Common myeloid progenitor, CD34-positive (primary cell): ENCODE measurements around the gene BTN3A1. TPM values are rescaled to one million over a fixed set of nuclear protein-coding genes. Genes with fewer than 3 reads are reported as not detected.
A peak's percentile ranks its signal among the peaks of the same experiment; 100 is the strongest.
"Not testable (repeated sequence)": the region's sequence is repeated elsewhere in the genome, so short reads cannot be mapped to it uniquely, and the experiment has no call there.

Experiments
- CTCF ChIA-PET: fragments of 350-600 bp; sonication (Branson Sonifier 250); formaldehyde crosslinking; loops from one replicate; lab custom pipeline; 2021; ENCODE audit warnings: antibody characterized with exemption; lab: Charles Lee
- POLR2A ChIA-PET: fragments of 350-600 bp; sonication (Branson Sonifier 250); formaldehyde crosslinking; loops from one replicate; lab custom pipeline; 2021; ENCODE audit warnings: antibody characterized with exemption; lab: Charles Lee
- DNase-seq, 3 donors: peaks; one replicate each; pipeline versions ENCODE4 v3.0.0 to v3.0.0-alpha.2; 2013
- H3K27ac ChIP-seq, 2 experiments: 1 replicate in 1 of 2; 2 replicates in 1 of 2; pipeline ENCODE4 v1.7.0; 2013; ENCODE audit warnings: inconsistent platforms in 2 of 2, low read length in 2 of 2, mild to moderate bottlenecking in 2 of 2, low read depth in 1 of 2, moderate library complexity in 1 of 2; ENCODE audit not compliant: severe bottlenecking in 2 of 2, insufficient read depth in 1 of 2, poor library complexity in 1 of 2
- H3K27me3 ChIP-seq, 5 experiments: replicated peaks in 2 of 5; 1 replicate in 3 of 5; 2 replicates in 2 of 5; pipeline versions ENCODE4 v1.6.1 to v1.7.0; 2013; ENCODE audit warnings: low read length in 4 of 5, mild to moderate bottlenecking in 2 of 5, moderate library complexity in 2 of 5, inconsistent platforms in 1 of 5; ENCODE audit not compliant: insufficient read depth in 5 of 5, control insufficient read depth in 4 of 5
- H3K36me3 ChIP-seq, 4 experiments: 1 replicate in 2 of 4; 2 replicates in 2 of 4; pipeline versions ENCODE4 v1.6.1 to v1.7.0; 2013; ENCODE audit warnings: low read length in 3 of 4, control low read depth in 1 of 4, mild to moderate bottlenecking in 1 of 4; ENCODE audit not compliant: control insufficient read depth in 4 of 4, insufficient read depth in 4 of 4
- H3K4me1 ChIP-seq, 4 experiments: 1 replicate in 3 of 4; 2 replicates in 1 of 4; pipeline versions ENCODE4 v1.6.1 to v1.7.1; 2013; ENCODE audit warnings: low read length in 3 of 4, mild to moderate bottlenecking in 3 of 4, control low read depth in 1 of 4, inconsistent platforms in 1 of 4, moderate library complexity in 1 of 4; ENCODE audit not compliant: control insufficient read depth in 4 of 4, insufficient read depth in 4 of 4; ENCODE audit errors: control extremely low read depth in 1 of 4
- H3K4me3 ChIP-seq, 7 experiments: 1 replicate in 4 of 7; 2 replicates in 3 of 7; pipeline versions ENCODE4 v1.5.1 to v1.7.0; 2013; ENCODE audit warnings: mild to moderate bottlenecking in 7 of 7, low read length in 6 of 7, moderate library complexity in 6 of 7, inconsistent platforms in 2 of 7, low read depth in 2 of 7, control low read depth in 1 of 7; ENCODE audit not compliant: insufficient read depth in 4 of 7, control insufficient read depth in 1 of 7; ENCODE audit errors: extremely low read depth in 1 of 7
- H3K9me3 ChIP-seq, 5 experiments: 1 replicate in 4 of 5; 2 replicates in 1 of 5; pipeline versions ENCODE4 v1.6.1 to v1.7.1; 2013; ENCODE audit warnings: low read length in 4 of 5, mild to moderate bottlenecking in 2 of 5, inconsistent platforms in 1 of 5, low read depth in 1 of 5, moderate library complexity in 1 of 5; ENCODE audit not compliant: control insufficient read depth in 4 of 5, insufficient read depth in 2 of 5; ENCODE audit errors: control extremely low read depth in 1 of 5
- WGBS: methylation state at CpG from one replicate; pipeline ENCODE4 v1.1.5; 2013; ENCODE audit not compliant: insufficient coverage; 5-methylcytosine and 5-hydroxymethylcytosine counted together
- polyA plus RNA-seq: library from polyadenylated mRNA; unstranded; fragments of 120-200 nt; gene quantifications from one replicate; pipeline ENCODE4 v1.2.1, GENCODE V29; 2013

BTN3A1 gene
- polyA plus RNA-seq: 37.9 TPM

GRCh38 chr6:26401987-26402658 lies at the start of gene BTN3A1:
Gene BTN3A1 (plus strand): TSS chr6:26402275. CDS start chr6:26405564, 3,289 bp downstream.
- no peaks in the 10 kb centered on the region for H3K9me3 ChIP-seq
- ChIA-PET CTCF (no interaction called here), POLR2A (interaction anchor here (0.6 kb wide), 1 partner anchor 31 kb away, joined by 3 read pairs; no protein-coding TSS in a partner anchor)
- H3K4me3 ChIP-seq: peak within 1 kb of the TSS; percentile 47 to 96 (median 94)
- H3K4me1 ChIP-seq: peaks cover 10 to 33% (median 27%) of the 10 kb centered on the region in 4 experiments
- H3K27ac ChIP-seq: peak within 1 kb of the TSS; percentile 84 to 93
- WGBS: 0% methylated on average over 4 of the region's 9 CpGs
- H3K27me3 ChIP-seq: no peaks in the 10 kb centered on the region
- H3K36me3 ChIP-seq: peaks cover 2 to 16% (median 14%) of the 10 kb centered on the region in 4 experiments
- DNase-seq: peak; percentile 63 to 85 (median 83)

GRCh38 chr6:26352315-26352714 lies 49.8 kb upstream of the BTN3A1 start:
- DNase-seq: no peak
- POLR2A ChIA-PET: no interaction called here
- no peak overlapping the region for H3K4me3 ChIP-seq
- WGBS: no CpG with 5 or more reads among the region's 7 CpGs
- CTCF ChIA-PET: interaction anchor here (1.1 to 1.8 kb wide), 4 partner anchors 10 to 243 kb away, joined by 3 to 10 read pairs (median 5); no protein-coding TSS in a partner anchor
- H3K27ac ChIP-seq: no peak overlapping the region
- H3K36me3 ChIP-seq: no peaks in the 10 kb centered on the region
- H3K9me3 ChIP-seq: no peaks in the 10 kb centered on the region
- no peaks in the 10 kb centered on the region for H3K27me3 ChIP-seq
- no peaks in the 10 kb centered on the region for H3K4me1 ChIP-seq

GRCh38 chr6:26354162-26354561 lies 47.9 kb upstream of the BTN3A1 start:
- CTCF ChIA-PET: interaction anchor here (0.9 to 2.3 kb wide), 4 partner anchors 11 to 242 kb away, joined by 3 to 8 read pairs (median 6); no protein-coding TSS in a partner anchor
- 100% methylated on average over 2 of the region's 3 CpGs for WGBS
- POLR2A ChIA-PET: no interaction called here

DNA sequence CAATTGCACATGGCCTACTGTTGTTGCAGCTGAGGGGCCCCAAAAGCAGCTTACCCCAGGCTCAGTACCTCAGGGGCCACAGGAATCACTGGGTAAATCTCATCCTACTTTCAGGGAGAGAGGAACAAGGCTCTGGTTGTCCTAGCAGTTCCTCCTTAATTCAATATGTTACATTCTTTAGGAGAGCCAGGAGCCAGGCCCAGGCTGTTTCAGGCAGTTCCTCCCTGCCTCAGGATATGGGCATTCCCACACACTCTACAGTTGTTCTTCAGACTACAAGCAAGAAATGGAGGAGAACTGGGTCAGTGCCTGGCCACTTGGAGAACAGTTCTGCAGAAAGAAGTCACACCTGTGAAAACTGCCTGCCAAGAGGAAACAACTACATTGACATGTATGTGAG lies 46.7 kb upstream of the BTN3A1 start:
- CTCF ChIA-PET: interaction anchor here (1.2 to 2.3 kb wide), 3 partner anchors 14 to 240 kb away, joined by 3 to 8 read pairs (median 7); no protein-coding TSS in a partner anchor
- H3K9me3 ChIP-seq: no peaks in the 10 kb centered on the region
- no peak overlapping the region for H3K27ac ChIP-seq
- POLR2A ChIA-PET: no interaction called here
- H3K27me3 ChIP-seq: no peaks in the 10 kb centered on the region
- H3K36me3 ChIP-seq: no peaks in the 10 kb centered on the region
- H3K4me1 ChIP-seq: no peaks in the 10 kb centered on the region
- no peak overlapping the region for H3K4me3 ChIP-seq
- DNase-seq: no peak

More at GRCh38 chr6:26354162-26354561, 47.9 kb upstream of the BTN3A1 start:
- Histone ChIP-seq H3K9me3 (no peaks in the 10 kb centered on the region), H3K4me3 (no peak overlapping the region), H3K4me1 (no peaks in the 10 kb centered on the region), H3K36me3 (no peaks in the 10 kb centered on the region), H3K27me3 (no peaks in the 10 kb centered on the region), H3K27ac (no peak overlapping the region)
- DNase-seq: no peak

DNA sequence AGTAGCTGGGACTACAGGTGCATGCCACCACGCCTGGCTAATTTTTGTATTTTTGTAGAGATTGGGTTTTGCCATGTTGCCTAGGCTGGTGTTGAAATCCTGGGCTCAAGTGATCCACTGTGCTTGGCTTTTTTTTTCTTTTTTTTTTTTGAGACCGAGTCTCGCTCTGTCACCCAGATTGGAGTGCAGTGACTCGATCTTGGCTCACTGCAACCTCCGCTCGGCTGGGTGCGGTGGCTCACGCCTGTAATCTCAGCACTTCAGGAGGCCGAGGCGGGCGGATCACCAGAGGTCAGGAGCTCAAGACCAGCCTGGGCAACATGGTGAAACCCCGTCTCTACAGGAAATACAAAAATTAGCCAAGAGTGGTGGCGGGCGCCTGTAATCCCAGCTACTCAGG lies 44.5 kb upstream of the BTN3A1 start:
- 95% methylated on average over 14 of the region's 14 CpGs for WGBS
- H3K36me3 ChIP-seq, H3K4me3 ChIP-seq, POLR2A ChIA-PET, H3K4me1 ChIP-seq, DNase-seq, H3K27me3 ChIP-seq, H3K9me3 ChIP-seq, H3K27ac ChIP-seq: not testable (repeated sequence)
- CTCF ChIA-PET: interaction anchor here (0.6 to 0.8 kb wide), 2 partner anchors 16 to 24 kb away, joined by 3 read pairs; no protein-coding TSS in a partner anchor

DNA sequence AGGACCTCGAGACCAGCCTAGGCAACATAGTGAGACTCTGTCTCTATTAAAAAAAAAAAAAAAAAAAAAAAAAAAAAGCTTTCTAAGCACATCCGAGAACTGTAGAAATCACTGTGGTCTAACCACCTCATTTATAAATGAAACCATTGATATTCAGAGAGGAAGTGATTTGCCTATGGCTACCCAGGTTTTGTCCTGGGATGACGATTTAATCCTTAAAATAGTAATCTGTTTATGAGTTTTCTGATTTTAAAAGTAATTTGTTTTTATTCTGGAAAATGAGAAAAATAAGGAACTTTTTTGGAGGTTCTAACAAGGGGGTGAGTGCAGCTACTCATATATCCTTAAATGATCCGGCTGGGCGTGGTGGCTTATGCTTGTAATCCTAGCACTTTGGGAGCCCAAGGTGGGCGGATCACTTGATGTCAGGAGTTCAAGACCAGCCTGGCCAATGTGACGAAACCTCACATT lies 43.5 kb upstream of the BTN3A1 start:
- POLR2A ChIA-PET: no interaction called here
- Histone ChIP-seq H3K4me1 (peaks cover 0 to 2% (median under 1%) of the 10 kb centered on the region in 4 experiments), H3K27me3 (no peaks in the 10 kb centered on the region), H3K36me3 (no peaks in the 10 kb centered on the region), H3K9me3 (no peaks in the 10 kb centered on the region), H3K4me3 (no peak overlapping the region), H3K27ac (no peak overlapping the region)
- peak in 1 of 3 donors; percentile 33 for DNase-seq
- WGBS: 82% methylated on average over 4 of the region's 7 CpGs
- CTCF ChIA-PET: interaction anchor here (0.8 kb wide), 1 partner anchor 17 kb away, joined by 3 read pairs; no protein-coding TSS in a partner anchor

DNA sequence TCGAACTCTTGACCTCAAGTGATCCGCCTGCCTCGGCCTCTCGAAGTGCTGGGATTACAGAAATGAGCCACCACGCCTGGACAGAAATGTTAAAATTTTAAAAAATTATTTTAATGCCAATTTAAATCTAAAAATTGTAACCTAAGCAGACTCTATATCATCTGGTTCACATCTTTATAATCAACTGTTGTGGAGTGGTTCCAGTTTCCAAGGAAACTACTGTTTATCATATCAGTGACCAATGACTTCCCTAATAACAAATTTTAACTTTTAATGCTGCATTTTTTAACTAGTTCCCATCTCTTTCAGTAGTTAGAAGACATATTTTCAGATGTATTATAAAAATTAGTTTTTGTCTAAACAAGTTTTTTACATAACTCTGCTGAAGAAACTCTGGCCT lies 42.3 kb upstream of the BTN3A1 start:
- POLR2A ChIA-PET: no interaction called here

More for the DNA sequence above, 42.3 kb upstream of the BTN3A1 start:
- WGBS: 100% methylated on average over 3 of the region's 5 CpGs
- Histone ChIP-seq H3K4me1 (peaks cover 5 to 12% (median 10%) of the 10 kb centered on the region in 4 experiments), H3K36me3 (no peaks in the 10 kb centered on the region), H3K9me3 (no peaks in the 10 kb centered on the region), H3K27ac (no peak overlapping the region), H3K4me3 (no peak overlapping the region), H3K27me3 (no peaks in the 10 kb centered on the region)
- CTCF ChIA-PET: no interaction called here
- peak in 2 of 3 donors; percentile 35 to 57 for DNase-seq
